WI38 (cell line): ENCODE measurements around the gene TSR1.
A peak's percentile ranks its signal among the peaks of the same experiment; 100 is the strongest.

Source experiments
- H3K4me3 ChIP-seq: 2 replicates; pipeline ENCODE4 v1.5.1; 2011; ENCODE audit warnings: low read depth, mild to moderate bottlenecking, control low read depth, low read length
- CTCF ChIP-seq: IDR thresholded peaks from 2 replicates; pipeline ENCODE4 v1.5.1; 2012; ENCODE audit warnings: low read depth, mild to moderate bottlenecking, control low read depth, low read length

Gene TSR1

GRCh38 chr17:2309338-2310154, 26.7 kb downstream of the TSR1 start:
- no peak overlapping the region for H3K4me3 ChIP-seq
- no peak for TF ChIP-seq CTCF

- H3K4me3 ChIP-seq = no peak overlapping the region
- no peak for TF ChIP-seq CTCF
Observed at GRCh38 chr17:2304931-2305330, 31.3 kb downstream of the TSR1 start.

- no peak for TF ChIP-seq CTCF
- H3K4me3 ChIP-seq = peak within 1 kb of the TSS; percentile 92
Observed at GRCh38 chr17:2303204-2304188, 32.8 kb downstream of the TSR1 start, which contains the start of the genes SMG6 and SRR. SMG6 (minus strand) TSS chr17:2303785; CDS start chr17:2303720, 65 bp downstream. SRR (plus strand) TSS chr17:2303950; CDS start chr17:2315561, 11,611 bp downstream.

GRCh38 chr17:2302778-2303203, 33.5 kb downstream of the TSR1 start:
- TF ChIP-seq CTCF = no peak
- H3K4me3 ChIP-seq = peak overlapping the region; percentile 92

- H3K4me3 ChIP-seq = no peak overlapping the region
- no peak for TF ChIP-seq CTCF
Observed at GRCh38 chr17:2299756-2300155, 36.5 kb downstream of the TSR1 start.

GRCh38 chr17:2299136-2299535, 37.1 kb downstream of the TSR1 start:
- no peak overlapping the region for H3K4me3 ChIP-seq
- TF ChIP-seq CTCF = no peak
